ENCODE data around the gene NEK1. TPM values are rescaled to one million over a fixed set of nuclear protein-coding genes. Genes with fewer than 3 reads are reported as not detected.

Gene NEK1
- total and polyA plus RNA-seq, 12 donors = 4.2 to 23.0 (median 12.3) TPM

GRCh38 chr4:169601016-169601771 is 11.2 kb downstream of the NEK1 start:
- no peak overlapping the region for H3K4me3 ChIP-seq
- no peaks in the 10 kb centered on the region for H3K27me3 ChIP-seq
- peaks cover 0 to 4% of the 10 kb centered on the region in 2 donors for H3K36me3 ChIP-seq (replicated peaks in 1 of 2)
- H3K9me3 ChIP-seq (replicated peaks in 1 of 3) = no peaks in the 10 kb centered on the region
- peaks cover 10 to 22% of the 10 kb centered on the region in 2 donors for H3K4me1 ChIP-seq (replicated peaks in 1 of 2)
- intact Hi-C loops (cut with DNase I) = no loop called here
- DNase-seq = no peak
- TF ChIP-seq CTCF (IDR thresholded peaks at IDR 0.05) (no peak), POLR2A (IDR thresholded peaks at IDR 0.05) (no peak)
- no peak overlapping the region for H3K27ac ChIP-seq

GRCh38 chr4:169594560-169595195 is 17.7 kb downstream of the NEK1 start:
- no peak overlapping the region for H3K4me3 ChIP-seq
- intact Hi-C loops (cut with DNase I) = no loop called here
- no peaks in the 10 kb centered on the region for H3K27me3 ChIP-seq
- peaks cover 0 to 4% of the 10 kb centered on the region in 2 donors for H3K36me3 ChIP-seq (replicated peaks in 1 of 2)
- H3K9me3 ChIP-seq (replicated peaks in 1 of 3) = no peaks in the 10 kb centered on the region
- no peak for DNase-seq
- H3K4me1 ChIP-seq (replicated peaks in 1 of 2) = no peaks in the 10 kb centered on the region
- no peak overlapping the region for H3K27ac ChIP-seq
- TF ChIP-seq POLR2A (IDR thresholded peaks at IDR 0.05) (no peak), CTCF (IDR thresholded peaks at IDR 0.05) (no peak)

GRCh38 chr4:169593050-169593560 is 19.3 kb downstream of the NEK1 start:
- no peak for DNase-seq
- Histone ChIP-seq H3K36me3 (replicated peaks in 1 of 2) (peaks cover 0 to 4% of the 10 kb centered on the region in 2 donors), H3K27me3 (no peaks in the 10 kb centered on the region), H3K4me3 (no peak overlapping the region), H3K9me3 (replicated peaks in 1 of 3) (no peaks in the 10 kb centered on the region), H3K27ac (no peak overlapping the region), H3K4me1 (replicated peaks in 1 of 2) (no peaks in the 10 kb centered on the region)
- intact Hi-C loops (cut with DNase I) = no loop called here
- WGBS, 4 donors = 88 to 100% (median 95%) methylated on average over 1 of the region's 1 CpG
- TF ChIP-seq POLR2A (IDR thresholded peaks at IDR 0.05) = no peak

GRCh38 chr4:169583563-169583962 is 28.8 kb downstream of the NEK1 start:
- no peak overlapping the region for H3K4me3 ChIP-seq
- H3K36me3 ChIP-seq (replicated peaks in 1 of 2) = peaks cover 0 to 10% of the 10 kb centered on the region in 2 donors
- WGBS, 4 donors = 44 to 71% (median 58%) methylated on average over 2 of the region's 2 CpGs
- intact Hi-C loops (cut with DNase I) = no loop called here
- peaks cover 0 to 6% (median 0%) of the 10 kb centered on the region in 3 donors for H3K9me3 ChIP-seq (replicated peaks in 1 of 3)
- H3K27me3 ChIP-seq = no peaks in the 10 kb centered on the region
- H3K27ac ChIP-seq = no peak overlapping the region
- no peak for DNase-seq
- no peaks in the 10 kb centered on the region for H3K4me1 ChIP-seq (replicated peaks in 1 of 2)
- no peak for TF ChIP-seq POLR2A (IDR thresholded peaks at IDR 0.05)
- TF ChIP-seq CTCF (IDR thresholded peaks at IDR 0.05) = no peak
